Activated naive CD8-positive, alpha-beta T cell treated with anti-CD3 and anti-CD28 coated beads for 36 hours (primary cell): Measurements from ENCODE around the gene KAZN. TPM values are rescaled to one million over a fixed set of nuclear protein-coding genes. Genes with fewer than 3 reads are reported as not detected.

Experiments used
- DNase-seq: peaks from one replicate; pipeline ENCODE4 v3.0.0; 2021
- H3K27ac Mint-ChIP-seq: one replicate; pipeline ENCODE4 v1.8.0; 2022; ENCODE audit warnings: mild to moderate bottlenecking, moderate library complexity, mixed read lengths
- H3K27me3 Mint-ChIP-seq: one replicate; pipeline ENCODE4 v1.8.0; 2022; ENCODE audit warnings: mild to moderate bottlenecking, mixed read lengths
- H3K36me3 Mint-ChIP-seq: one replicate; pipeline ENCODE4 v1.8.0; 2021; ENCODE audit warnings: mild to moderate bottlenecking, mixed read lengths
- H3K4me1 Mint-ChIP-seq: one replicate; pipeline ENCODE4 v1.8.0; 2021; ENCODE audit warnings: mixed read lengths
- H3K4me3 Mint-ChIP-seq: one replicate; pipeline ENCODE4 v1.8.0; 2022; ENCODE audit warnings: mild to moderate bottlenecking, moderate library complexity, mixed read lengths
- H3K9me3 Mint-ChIP-seq: one replicate; pipeline ENCODE4 v1.8.0; 2022; ENCODE audit warnings: mixed read lengths
- total RNA-seq, 2 experiments: library from RNA; stranded (reverse); gene quantifications; one replicate each; pipeline ENCODE4 v1.2.3, GENCODE V29; 2021

The KAZN gene
- total RNA-seq, 2 experiments from 2014 or later = 0.74 to 1.5 TPM

DNA sequence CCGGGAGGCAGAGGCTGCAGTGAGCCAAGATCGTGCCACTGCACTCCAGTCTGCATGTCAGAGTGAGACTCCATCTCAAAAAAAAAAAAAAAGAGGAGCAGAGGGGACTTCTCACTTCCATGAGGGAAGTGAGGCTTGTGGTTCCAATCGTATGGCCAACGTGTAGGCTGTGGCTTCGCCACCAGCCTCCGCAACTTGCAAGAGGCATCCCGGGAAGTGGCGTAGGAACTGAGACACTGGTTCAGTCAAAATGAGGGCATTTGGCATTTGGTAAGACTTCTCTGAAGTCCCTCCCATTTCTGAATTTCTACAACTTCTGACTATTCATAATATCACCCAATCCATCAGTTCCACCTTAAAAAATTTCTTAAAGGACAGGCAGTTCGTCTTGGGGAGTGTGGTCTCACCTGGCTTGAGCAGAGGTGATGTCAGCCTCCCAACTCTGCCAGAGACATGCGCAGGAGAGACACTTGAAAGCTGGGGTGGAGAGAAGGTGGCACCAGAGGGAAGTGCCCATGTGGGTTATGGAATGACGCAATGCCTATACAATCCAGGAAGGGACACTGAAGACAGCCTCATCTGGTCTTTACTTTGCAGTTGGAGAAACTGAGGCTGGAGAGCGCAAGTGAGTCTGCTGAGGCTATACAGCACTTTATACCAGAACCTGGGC, 17.2 kb downstream of the KAZN start:
- Mint-ChIP-seq H3K4me3 (no peak overlapping the region), H3K36me3 (no peaks in the 10 kb centered on the region), H3K27me3 (no peaks in the 10 kb centered on the region), H3K4me1 (no peaks in the 10 kb centered on the region), H3K27ac (no peak overlapping the region), H3K9me3 (peaks cover 8% of the 10 kb centered on the region)
- DNase-seq = no peak

DNA sequence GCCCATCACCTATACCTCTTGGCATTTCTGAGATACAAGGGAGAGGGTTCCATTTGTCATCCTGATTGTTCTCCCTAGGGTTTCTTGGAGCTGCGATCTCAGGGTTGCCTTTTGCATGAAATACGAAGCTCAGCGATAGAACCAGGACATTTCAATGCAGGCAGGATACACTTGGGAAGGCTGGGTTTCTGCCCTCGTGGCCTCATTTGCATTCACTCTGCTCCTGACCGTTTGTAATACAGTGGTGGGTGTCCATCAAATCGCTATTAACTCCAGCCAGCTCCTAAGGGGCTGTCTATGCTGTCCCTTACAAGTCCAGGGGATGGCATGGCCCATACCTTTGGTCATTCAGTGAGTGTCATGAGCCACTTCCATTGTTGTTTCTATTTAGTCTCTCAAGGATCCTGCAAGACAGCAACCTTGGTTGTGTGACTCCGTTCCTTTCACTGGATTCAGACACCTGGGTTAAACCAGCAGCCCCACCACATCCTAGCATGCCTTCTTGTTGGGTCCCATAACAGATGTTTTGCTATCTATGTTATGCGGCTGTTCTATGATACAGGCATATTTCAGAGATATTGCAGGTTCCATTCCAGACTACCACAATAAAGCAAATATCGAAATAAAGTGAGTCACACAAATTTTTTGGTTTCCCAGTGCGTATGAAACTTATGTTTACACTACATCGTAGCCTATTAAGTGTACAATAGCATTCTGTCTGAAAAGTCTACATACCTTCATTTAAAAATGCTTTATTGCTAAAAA, 18.3 kb downstream of the KAZN start:
- H3K27ac Mint-ChIP-seq = no peak overlapping the region

DNA sequence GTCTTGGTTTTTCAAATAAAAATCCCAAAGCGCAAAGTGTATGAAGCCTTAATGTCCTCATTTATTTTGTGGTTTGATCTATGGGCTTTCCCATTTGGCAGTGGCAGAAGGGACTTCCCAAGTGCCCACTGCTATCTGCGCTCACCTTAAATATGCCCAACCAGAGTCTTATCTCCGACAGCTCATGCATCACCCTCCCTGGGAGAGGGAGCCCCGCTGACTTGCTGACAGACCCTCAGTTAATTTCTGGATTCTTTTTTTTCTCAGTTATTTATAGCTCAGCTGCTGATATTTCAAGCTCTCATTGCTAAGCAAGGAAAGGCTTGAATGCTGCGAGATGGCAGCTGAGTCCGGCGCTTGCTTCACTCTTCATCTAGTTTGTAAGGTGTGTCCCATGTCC, 19.3 kb downstream of the KAZN start:
- H3K27me3 Mint-ChIP-seq = no peaks in the 10 kb centered on the region
- H3K27ac Mint-ChIP-seq = no peak overlapping the region
- H3K4me1 Mint-ChIP-seq = no peaks in the 10 kb centered on the region
- H3K36me3 Mint-ChIP-seq = no peaks in the 10 kb centered on the region
- H3K9me3 Mint-ChIP-seq = peaks cover 10% of the 10 kb centered on the region
- H3K4me3 Mint-ChIP-seq = no peak overlapping the region
- no peak for DNase-seq

More for the DNA sequence above, 18.3 kb downstream of the KAZN start:
- Mint-ChIP-seq H3K36me3 (no peaks in the 10 kb centered on the region), H3K27me3 (no peaks in the 10 kb centered on the region), H3K9me3 (peaks cover 10% of the 10 kb centered on the region), H3K4me1 (no peaks in the 10 kb centered on the region), H3K4me3 (no peak overlapping the region)
- no peak for DNase-seq

- Mint-ChIP-seq H3K36me3 (no peaks in the 10 kb centered on the region), H3K4me3 (no peak overlapping the region), H3K4me1 (no peaks in the 10 kb centered on the region), H3K27me3 (no peaks in the 10 kb centered on the region), H3K27ac (no peak overlapping the region), H3K9me3 (peaks cover 10% of the 10 kb centered on the region)
- no peak for DNase-seq
These were observed 22.5 kb downstream of the KAZN start for GRCh38 chr1:14620941-14621340.

DNA sequence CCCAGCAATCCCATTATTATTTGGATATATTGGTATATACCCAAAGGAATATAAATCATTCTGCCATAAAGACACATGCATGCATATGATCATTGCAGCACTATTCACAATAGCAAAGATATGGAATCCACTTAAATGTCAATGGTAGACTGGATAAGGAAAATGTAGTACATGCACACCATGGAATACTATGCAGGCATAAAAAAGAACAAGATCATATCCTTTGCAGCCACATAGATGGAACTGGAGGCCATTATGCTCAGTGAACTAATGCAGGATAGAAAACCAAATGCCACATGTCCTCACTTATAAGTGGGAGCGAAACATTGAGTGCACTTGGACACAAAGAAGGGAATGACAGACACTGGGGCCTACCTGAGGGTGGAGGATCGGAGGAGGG, 24.6 kb downstream of the KAZN start:
- no peak overlapping the region for H3K4me3 Mint-ChIP-seq

DNA sequence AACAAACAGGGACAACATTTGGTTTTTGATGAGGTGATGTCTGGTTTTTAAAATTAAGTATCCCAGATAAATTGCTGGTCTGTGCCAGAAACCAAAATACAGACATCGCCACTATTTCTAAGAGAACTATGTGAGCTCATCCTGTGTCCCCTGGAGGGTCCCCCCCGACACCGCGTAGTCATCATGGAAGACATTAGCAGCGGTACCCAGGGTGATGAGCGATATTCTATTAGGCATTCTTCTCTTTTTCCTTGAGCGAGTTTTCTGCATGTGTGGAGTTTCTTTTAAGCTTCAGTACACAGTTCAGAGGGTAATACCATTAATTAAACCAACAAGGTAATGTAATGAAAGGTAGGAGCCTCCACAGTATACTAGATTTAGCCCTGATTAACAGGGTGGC, 26.5 kb downstream of the KAZN start:
- Mint-ChIP-seq H3K27me3 (no peaks in the 10 kb centered on the region), H3K9me3 (peaks cover 2% of the 10 kb centered on the region), H3K4me1 (no peaks in the 10 kb centered on the region), H3K4me3 (no peak overlapping the region), H3K27ac (no peak overlapping the region), H3K36me3 (no peaks in the 10 kb centered on the region)
- no peak for DNase-seq

More for the DNA sequence above, 24.6 kb downstream of the KAZN start:
- no peak for DNase-seq
- no peaks in the 10 kb centered on the region for H3K27me3 Mint-ChIP-seq
- H3K27ac Mint-ChIP-seq = no peak overlapping the region
- no peaks in the 10 kb centered on the region for H3K36me3 Mint-ChIP-seq
- no peaks in the 10 kb centered on the region for H3K4me1 Mint-ChIP-seq
- H3K9me3 Mint-ChIP-seq = peaks cover 7% of the 10 kb centered on the region

- DNase-seq = no peak
- H3K4me3 Mint-ChIP-seq = no peak overlapping the region
- peaks cover 2% of the 10 kb centered on the region for H3K9me3 Mint-ChIP-seq
- H3K27ac Mint-ChIP-seq = no peak overlapping the region
- H3K4me1 Mint-ChIP-seq = no peaks in the 10 kb centered on the region
- no peaks in the 10 kb centered on the region for H3K36me3 Mint-ChIP-seq
- H3K27me3 Mint-ChIP-seq = no peaks in the 10 kb centered on the region
These were observed 27.1 kb downstream of the KAZN start for GRCh38 chr1:14625572-14625971.

DNA sequence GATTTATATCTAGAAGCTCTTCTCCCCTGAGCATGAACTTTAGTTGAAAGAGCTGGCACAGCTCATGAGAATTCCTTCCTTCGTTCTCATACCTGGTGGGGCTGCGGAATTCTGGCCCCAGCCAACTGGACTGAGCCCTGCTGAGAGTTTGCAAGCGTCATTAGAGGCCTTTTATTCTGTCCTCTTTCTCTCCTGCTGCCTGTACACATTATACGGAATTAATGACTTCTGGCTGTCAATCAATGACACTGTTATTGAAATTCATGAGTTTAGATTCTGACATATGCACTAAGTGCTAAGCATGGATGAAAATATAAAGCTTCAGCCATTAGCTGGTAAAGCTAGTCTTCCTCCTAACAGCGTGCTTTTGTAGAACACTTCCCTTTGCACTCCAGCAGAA, 27.5 kb downstream of the KAZN start:
- Mint-ChIP-seq H3K4me3 (no peak overlapping the region), H3K27me3 (no peaks in the 10 kb centered on the region), H3K9me3 (peaks cover 2% of the 10 kb centered on the region), H3K27ac (no peak overlapping the region), H3K4me1 (no peaks in the 10 kb centered on the region), H3K36me3 (no peaks in the 10 kb centered on the region)
- DNase-seq = no peak

DNA sequence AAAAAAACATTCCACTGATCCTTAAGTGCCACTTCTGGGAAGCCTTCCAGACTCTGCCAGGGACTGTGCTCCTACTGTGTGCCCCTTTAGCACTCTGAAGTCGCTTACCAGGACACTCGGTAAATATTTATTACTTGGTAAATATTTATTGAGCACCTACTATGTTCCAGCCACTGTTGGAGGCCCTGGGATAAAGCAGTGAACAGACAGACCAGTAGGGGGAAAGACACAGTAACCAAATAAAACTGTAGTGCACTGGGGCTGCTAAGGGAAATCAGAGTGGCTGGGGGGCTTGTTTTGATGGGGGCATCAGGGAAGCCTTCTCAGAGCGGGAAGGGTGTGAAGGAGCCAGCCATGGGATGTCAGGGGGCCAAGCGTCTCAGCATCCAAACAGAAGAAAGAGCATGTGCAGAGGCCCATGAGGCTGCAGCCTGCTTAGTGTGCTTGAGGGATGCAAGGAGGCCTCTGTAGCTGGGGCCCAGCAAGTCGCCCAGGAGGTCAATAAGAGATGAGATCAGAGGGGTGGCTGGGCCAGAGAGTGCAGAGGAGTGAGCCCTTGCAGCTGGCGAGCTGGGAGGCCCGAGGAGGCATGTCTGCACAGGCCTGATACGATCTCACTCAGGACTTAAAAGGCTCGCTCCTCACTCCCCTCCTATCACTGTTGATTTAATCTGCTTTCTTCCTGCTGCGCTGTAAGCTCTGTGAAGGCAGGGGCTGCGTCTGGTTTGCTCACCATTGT, 28.6 kb downstream of the KAZN start:
- DNase-seq = no peak
- Mint-ChIP-seq H3K4me1 (no peaks in the 10 kb centered on the region), H3K27ac (no peak overlapping the region), H3K27me3 (no peaks in the 10 kb centered on the region), H3K9me3 (no peaks in the 10 kb centered on the region), H3K4me3 (no peak overlapping the region), H3K36me3 (no peaks in the 10 kb centered on the region)

DNA sequence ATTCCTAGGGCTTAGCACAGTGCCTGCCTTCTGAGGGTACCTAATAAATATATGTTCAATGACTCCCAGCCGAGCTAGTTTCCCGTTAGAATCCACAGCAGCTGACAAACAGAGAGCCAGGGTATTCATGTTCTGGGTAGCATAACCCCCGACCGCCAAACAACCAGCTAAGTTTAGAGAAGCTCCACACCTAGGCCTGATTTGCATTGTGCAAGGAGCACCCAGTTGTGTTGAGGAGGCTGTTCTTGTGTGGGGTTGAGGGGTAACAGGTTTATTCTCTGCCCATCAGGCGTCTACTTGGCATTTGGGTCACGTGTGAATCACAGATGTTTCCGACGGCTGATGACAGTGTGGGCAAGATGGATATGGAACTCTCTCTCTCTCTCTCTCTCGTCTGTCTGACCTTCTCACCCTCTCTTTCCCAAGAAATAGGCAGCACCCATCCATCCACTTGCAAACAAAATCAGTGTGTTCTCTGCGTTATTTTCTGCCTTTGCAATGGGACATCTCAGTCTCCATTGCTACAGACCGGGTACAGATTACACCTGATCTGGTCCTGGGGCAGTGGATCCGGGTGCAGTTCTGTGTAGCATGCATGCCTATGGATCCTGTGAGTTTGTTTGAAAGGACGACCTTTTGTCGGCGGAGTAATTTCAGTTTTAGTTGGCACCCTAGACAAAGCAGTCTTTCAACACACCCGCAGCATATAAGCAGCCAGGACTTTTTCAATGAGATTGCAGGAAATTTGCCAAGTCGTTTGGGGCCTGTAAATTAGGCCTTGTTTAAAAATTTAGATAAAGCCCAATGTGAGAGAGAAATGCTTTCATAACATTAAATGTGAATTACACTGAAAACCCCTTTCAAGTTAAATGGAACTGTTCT, 29.4 kb downstream of the KAZN start:
- H3K27me3 Mint-ChIP-seq = no peaks in the 10 kb centered on the region
- H3K36me3 Mint-ChIP-seq = no peaks in the 10 kb centered on the region
- no peak overlapping the region for H3K4me3 Mint-ChIP-seq
- no peaks in the 10 kb centered on the region for H3K9me3 Mint-ChIP-seq
- H3K27ac Mint-ChIP-seq = no peak overlapping the region
- no peak for DNase-seq
- H3K4me1 Mint-ChIP-seq = no peaks in the 10 kb centered on the region

GRCh38 chr1:14629363-14630014, 31.0 kb downstream of the KAZN start:
- Mint-ChIP-seq H3K27me3 (no peaks in the 10 kb centered on the region), H3K9me3 (no peaks in the 10 kb centered on the region), H3K4me3 (no peak overlapping the region), H3K27ac (no peak overlapping the region), H3K4me1 (no peaks in the 10 kb centered on the region), H3K36me3 (no peaks in the 10 kb centered on the region)
- DNase-seq = no peak

GRCh38 chr1:14630986-14631385, 32.5 kb downstream of the KAZN start:
- H3K4me3 Mint-ChIP-seq = no peak overlapping the region
- DNase-seq = no peak
- no peaks in the 10 kb centered on the region for H3K4me1 Mint-ChIP-seq
- no peaks in the 10 kb centered on the region for H3K36me3 Mint-ChIP-seq
- H3K27ac Mint-ChIP-seq = no peak overlapping the region
- no peaks in the 10 kb centered on the region for H3K9me3 Mint-ChIP-seq
- H3K27me3 Mint-ChIP-seq = no peaks in the 10 kb centered on the region

DNA sequence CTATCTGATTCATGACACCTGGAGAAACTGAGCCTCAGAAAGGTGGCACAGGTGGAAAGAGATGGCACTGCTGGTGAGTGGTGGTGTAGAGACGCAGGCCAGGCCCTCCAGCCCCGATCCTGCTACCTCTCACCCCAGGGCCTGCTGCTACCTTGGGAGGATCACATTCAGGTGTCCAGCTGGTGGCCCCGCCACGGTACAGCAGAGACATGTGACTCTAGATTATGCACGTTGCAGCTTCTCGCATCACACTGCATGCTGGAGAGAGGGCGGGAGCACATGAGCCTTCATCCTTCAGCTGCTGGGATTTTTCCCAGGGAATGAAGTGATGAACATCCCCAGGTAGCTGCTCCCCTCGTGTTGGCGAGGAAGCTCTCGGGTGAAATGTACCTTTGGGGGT, 32.9 kb downstream of the KAZN start:
- no peaks in the 10 kb centered on the region for H3K4me1 Mint-ChIP-seq
- no peak for DNase-seq
- H3K27me3 Mint-ChIP-seq = no peaks in the 10 kb centered on the region
- no peaks in the 10 kb centered on the region for H3K36me3 Mint-ChIP-seq
- H3K4me3 Mint-ChIP-seq = no peak overlapping the region
- H3K27ac Mint-ChIP-seq = no peak overlapping the region
- H3K9me3 Mint-ChIP-seq = no peaks in the 10 kb centered on the region

DNA sequence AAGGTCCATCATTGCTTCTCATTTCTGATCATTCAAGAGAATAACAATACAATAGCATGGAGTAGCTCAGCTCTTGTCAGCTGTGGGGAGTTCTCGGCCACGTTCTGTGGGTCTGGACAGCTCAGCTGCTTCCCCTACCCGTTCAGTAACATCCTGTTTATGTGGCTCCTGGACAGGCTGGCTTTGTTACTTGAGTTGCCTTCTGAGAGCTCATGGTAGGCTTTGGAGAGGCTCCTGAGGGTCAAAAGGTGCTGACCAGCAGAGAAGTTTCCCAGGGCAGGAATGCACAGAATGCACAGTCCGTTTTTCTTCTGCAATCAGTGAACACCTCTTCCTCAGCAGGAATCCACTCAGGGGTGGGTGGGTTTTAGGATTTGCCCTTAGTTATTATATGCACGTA, 36.0 kb downstream of the KAZN start:
- Mint-ChIP-seq H3K36me3 (no peaks in the 10 kb centered on the region), H3K9me3 (no peaks in the 10 kb centered on the region), H3K4me1 (no peaks in the 10 kb centered on the region), H3K27ac (no peak overlapping the region), H3K27me3 (peaks cover 6% of the 10 kb centered on the region), H3K4me3 (no peak overlapping the region)
- no peak for DNase-seq
